ENCODE results near the gene CLK1.

The CLK1 gene

GRCh38 chr2:200851398-200852248 is 12.8 kb downstream of the CLK1 start:
- Histone ChIP-seq H3K27me3 (ENCODE audit: control insufficient read depth in 2 of 2, insufficient read depth in 2 of 2, low read length in 2 of 2) (no peaks in the 10 kb centered on the region), H3K4me3 (ENCODE audit: low read length in 2 of 2) (no peak overlapping the region), H3K4me1 (ENCODE audit: control insufficient read depth in 2 of 2, insufficient read depth in 2 of 2, low read length in 2 of 2) (peaks cover 0 to 7% of the 10 kb centered on the region in 2 donors), H3K36me3 (ENCODE audit: control insufficient read depth in 2 of 2, insufficient read depth in 2 of 2, low read length in 2 of 2) (peaks cover 59 to 60% of the 10 kb centered on the region in 2 donors), H3K27ac (ENCODE audit: low read depth in 2 of 2, low read length in 2 of 2) (no peak overlapping the region), H3K9ac (ENCODE audit: low read depth in 1 of 2, low read length in 2 of 2) (no peak overlapping the region), H3K9me3 (ENCODE audit: control insufficient read depth in 2 of 2, low read length in 2 of 2) (no peaks in the 10 kb centered on the region)

GRCh38 chr2:200850512-200851256 is 13.8 kb downstream of the CLK1 start:
- Histone ChIP-seq H3K4me3 (ENCODE audit: low read length in 2 of 2) (no peak overlapping the region), H3K4me1 (ENCODE audit: control insufficient read depth in 2 of 2, insufficient read depth in 2 of 2, low read length in 2 of 2) (peaks cover 0 to 7% of the 10 kb centered on the region in 2 donors), H3K9ac (ENCODE audit: low read depth in 1 of 2, low read length in 2 of 2) (no peak overlapping the region), H3K9me3 (ENCODE audit: control insufficient read depth in 2 of 2, low read length in 2 of 2) (no peaks in the 10 kb centered on the region), H3K36me3 (ENCODE audit: control insufficient read depth in 2 of 2, insufficient read depth in 2 of 2, low read length in 2 of 2) (peaks cover 50 to 53% of the 10 kb centered on the region in 2 donors), H3K27me3 (ENCODE audit: control insufficient read depth in 2 of 2, insufficient read depth in 2 of 2, low read length in 2 of 2) (no peaks in the 10 kb centered on the region), H3K27ac (ENCODE audit: low read depth in 2 of 2, low read length in 2 of 2) (no peak overlapping the region)

- Histone ChIP-seq H3K36me3 (ENCODE audit: control insufficient read depth in 2 of 2, insufficient read depth in 2 of 2, low read length in 2 of 2) (peaks cover 23 to 27% of the 10 kb centered on the region in 2 donors), H3K27me3 (ENCODE audit: control insufficient read depth in 2 of 2, insufficient read depth in 2 of 2, low read length in 2 of 2) (no peaks in the 10 kb centered on the region), H3K27ac (ENCODE audit: low read depth in 2 of 2, low read length in 2 of 2) (no peak overlapping the region), H3K9ac (ENCODE audit: low read depth in 1 of 2, low read length in 2 of 2) (no peak overlapping the region), H3K9me3 (ENCODE audit: control insufficient read depth in 2 of 2, low read length in 2 of 2) (no peaks in the 10 kb centered on the region), H3K4me3 (ENCODE audit: low read length in 2 of 2) (no peak overlapping the region), H3K4me1 (ENCODE audit: control insufficient read depth in 2 of 2, insufficient read depth in 2 of 2, low read length in 2 of 2) (peaks cover 0 to 7% of the 10 kb centered on the region in 2 donors)
Measured at GRCh38 chr2:200847939-200848338, 16.5 kb downstream of the CLK1 start.

- H3K4me1 ChIP-seq (ENCODE audit: control insufficient read depth in 2 of 2, insufficient read depth in 2 of 2, low read length in 2 of 2), result peaks cover 0 to 7% of the 10 kb centered on the region in 2 donors
- H3K27me3 ChIP-seq (ENCODE audit: control insufficient read depth in 2 of 2, insufficient read depth in 2 of 2, low read length in 2 of 2), result no peaks in the 10 kb centered on the region
- H3K9me3 ChIP-seq (ENCODE audit: control insufficient read depth in 2 of 2, low read length in 2 of 2), result no peaks in the 10 kb centered on the region
- no peak overlapping the region for H3K4me3 ChIP-seq (ENCODE audit: low read length in 2 of 2)
- H3K9ac ChIP-seq (ENCODE audit: low read depth in 1 of 2, low read length in 2 of 2), result no peak overlapping the region
- H3K36me3 ChIP-seq (ENCODE audit: control insufficient read depth in 2 of 2, insufficient read depth in 2 of 2, low read length in 2 of 2), result peaks cover 16 to 20% of the 10 kb centered on the region in 2 donors
- no peak overlapping the region for H3K27ac ChIP-seq (ENCODE audit: low read depth in 2 of 2, low read length in 2 of 2)
Measured at GRCh38 chr2:200847269-200847668, 17.2 kb downstream of the CLK1 start.

GRCh38 chr2:200845669-200846325 is 18.7 kb downstream of the CLK1 start:
- peaks cover 0 to 7% of the 10 kb centered on the region in 2 donors for H3K4me1 ChIP-seq (ENCODE audit: control insufficient read depth in 2 of 2, insufficient read depth in 2 of 2, low read length in 2 of 2)
- H3K9me3 ChIP-seq (ENCODE audit: control insufficient read depth in 2 of 2, low read length in 2 of 2), result no peaks in the 10 kb centered on the region
- no peaks in the 10 kb centered on the region for H3K27me3 ChIP-seq (ENCODE audit: control insufficient read depth in 2 of 2, insufficient read depth in 2 of 2, low read length in 2 of 2)
- H3K4me3 ChIP-seq (ENCODE audit: low read length in 2 of 2), result no peak overlapping the region
- no peak overlapping the region for H3K9ac ChIP-seq (ENCODE audit: low read depth in 1 of 2, low read length in 2 of 2)
- peaks cover 2 to 5% of the 10 kb centered on the region in 2 donors for H3K36me3 ChIP-seq (ENCODE audit: control insufficient read depth in 2 of 2, insufficient read depth in 2 of 2, low read length in 2 of 2)
- no peak overlapping the region for H3K27ac ChIP-seq (ENCODE audit: low read depth in 2 of 2, low read length in 2 of 2)

GRCh38 chr2:200845194-200845593 is 19.3 kb downstream of the CLK1 start:
- Histone ChIP-seq H3K9ac (ENCODE audit: low read depth in 1 of 2, low read length in 2 of 2) (no peak overlapping the region), H3K4me3 (ENCODE audit: low read length in 2 of 2) (no peak overlapping the region), H3K4me1 (ENCODE audit: control insufficient read depth in 2 of 2, insufficient read depth in 2 of 2, low read length in 2 of 2) (peaks cover 0 to 7% of the 10 kb centered on the region in 2 donors), H3K27me3 (ENCODE audit: control insufficient read depth in 2 of 2, insufficient read depth in 2 of 2, low read length in 2 of 2) (no peaks in the 10 kb centered on the region), H3K9me3 (ENCODE audit: control insufficient read depth in 2 of 2, low read length in 2 of 2) (no peaks in the 10 kb centered on the region), H3K36me3 (ENCODE audit: control insufficient read depth in 2 of 2, insufficient read depth in 2 of 2, low read length in 2 of 2) (no peaks in the 10 kb centered on the region), H3K27ac (ENCODE audit: low read depth in 2 of 2, low read length in 2 of 2) (no peak overlapping the region)

GRCh38 chr2:200843993-200844948 is 20.2 kb downstream of the CLK1 start:
- no peak overlapping the region for H3K9ac ChIP-seq (ENCODE audit: low read depth in 1 of 2, low read length in 2 of 2)
- no peak overlapping the region for H3K27ac ChIP-seq (ENCODE audit: low read depth in 2 of 2, low read length in 2 of 2)
- H3K36me3 ChIP-seq (ENCODE audit: control insufficient read depth in 2 of 2, insufficient read depth in 2 of 2, low read length in 2 of 2), result no peaks in the 10 kb centered on the region
- no peaks in the 10 kb centered on the region for H3K27me3 ChIP-seq (ENCODE audit: control insufficient read depth in 2 of 2, insufficient read depth in 2 of 2, low read length in 2 of 2)
- no peak overlapping the region for H3K4me3 ChIP-seq (ENCODE audit: low read length in 2 of 2)
- no peaks in the 10 kb centered on the region for H3K9me3 ChIP-seq (ENCODE audit: control insufficient read depth in 2 of 2, low read length in 2 of 2)
- H3K4me1 ChIP-seq (ENCODE audit: control insufficient read depth in 2 of 2, insufficient read depth in 2 of 2, low read length in 2 of 2), result peaks cover 0 to 7% of the 10 kb centered on the region in 2 donors

- Histone ChIP-seq H3K4me1 (ENCODE audit: control insufficient read depth in 2 of 2, insufficient read depth in 2 of 2, low read length in 2 of 2) (no peaks in the 10 kb centered on the region), H3K36me3 (ENCODE audit: control insufficient read depth in 2 of 2, insufficient read depth in 2 of 2, low read length in 2 of 2) (no peaks in the 10 kb centered on the region), H3K9ac (ENCODE audit: low read depth in 1 of 2, low read length in 2 of 2) (no peak overlapping the region), H3K27ac (ENCODE audit: low read depth in 2 of 2, low read length in 2 of 2) (no peak overlapping the region), H3K4me3 (ENCODE audit: low read length in 2 of 2) (no peak overlapping the region), H3K27me3 (ENCODE audit: control insufficient read depth in 2 of 2, insufficient read depth in 2 of 2, low read length in 2 of 2) (no peaks in the 10 kb centered on the region), H3K9me3 (ENCODE audit: control insufficient read depth in 2 of 2, low read length in 2 of 2) (no peaks in the 10 kb centered on the region)
Measured at GRCh38 chr2:200839513-200839912, 24.9 kb downstream of the CLK1 start.

GRCh38 chr2:200834701-200835100 is 29.8 kb downstream of the CLK1 start:
- Histone ChIP-seq H3K27me3 (ENCODE audit: control insufficient read depth in 2 of 2, insufficient read depth in 2 of 2, low read length in 2 of 2) (no peaks in the 10 kb centered on the region), H3K4me1 (ENCODE audit: control insufficient read depth in 2 of 2, insufficient read depth in 2 of 2, low read length in 2 of 2) (no peaks in the 10 kb centered on the region), H3K9ac (ENCODE audit: low read depth in 1 of 2, low read length in 2 of 2) (no peak overlapping the region), H3K36me3 (ENCODE audit: control insufficient read depth in 2 of 2, insufficient read depth in 2 of 2, low read length in 2 of 2) (no peaks in the 10 kb centered on the region), H3K27ac (ENCODE audit: low read depth in 2 of 2, low read length in 2 of 2) (no peak overlapping the region), H3K9me3 (ENCODE audit: control insufficient read depth in 2 of 2, low read length in 2 of 2) (no peaks in the 10 kb centered on the region), H3K4me3 (ENCODE audit: low read length in 2 of 2) (no peak overlapping the region)

All from mucosa of rectum (tissue), 2 donors.